PC-3 (cell line): ENCODE measurements around the gene P2RY2.

Source experiments
- EZH2 ChIP-seq: fragments of 300-600 bp; sonication (generic); IDR thresholded peaks from one replicate; pipeline ENCODE4 v1.6.1; 2017; ENCODE audit warnings: antibody characterized with exemption, mild to moderate bottlenecking, low read length; ENCODE audit not compliant: unreplicated experiment
- TF ChIP-seq, protein P1 (sequence below): fragments of 300-600 bp; sonication (generic); conservative IDR thresholded peaks from 2 replicates; pipeline ENCODE4 v1.5.1; 2017; ENCODE audit warnings: antibody characterized with exemption, low read depth, mild to moderate bottlenecking, low read length

DNA sequence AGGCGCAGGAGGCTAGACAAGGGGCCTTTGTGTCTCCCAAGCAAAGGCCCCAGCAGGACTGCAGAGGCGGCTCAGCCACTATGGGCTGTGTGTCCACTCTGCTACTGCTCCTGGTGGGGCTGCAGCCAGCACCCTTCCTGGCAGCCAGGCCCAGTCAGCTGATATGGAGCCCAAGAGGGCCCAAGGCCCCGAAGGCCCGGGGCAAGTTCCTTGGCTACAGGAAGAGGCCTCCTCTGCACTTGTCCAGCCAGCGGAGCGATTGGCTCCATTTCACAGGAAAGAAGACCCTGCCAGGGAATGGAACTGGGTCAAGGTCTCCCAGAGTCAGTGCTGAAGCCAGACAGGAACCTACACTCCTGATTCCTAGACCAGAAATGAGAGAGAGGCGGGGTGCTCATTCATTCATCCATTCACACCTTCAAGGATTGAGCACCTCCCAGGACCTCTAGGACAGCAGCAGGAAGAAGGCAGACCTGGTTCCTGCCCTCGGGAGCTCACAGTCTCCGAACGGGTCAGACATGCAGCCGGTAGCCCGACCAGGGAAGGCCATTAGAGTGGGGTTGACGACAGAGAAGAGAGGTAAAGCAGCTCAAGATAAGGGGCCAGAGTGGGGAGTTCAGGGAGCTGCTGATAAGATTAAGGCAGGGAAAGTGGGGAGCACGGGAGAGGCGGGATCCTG, 811 bp upstream of the P2RY2 start:
- TF ChIP-seq, protein P1, sequence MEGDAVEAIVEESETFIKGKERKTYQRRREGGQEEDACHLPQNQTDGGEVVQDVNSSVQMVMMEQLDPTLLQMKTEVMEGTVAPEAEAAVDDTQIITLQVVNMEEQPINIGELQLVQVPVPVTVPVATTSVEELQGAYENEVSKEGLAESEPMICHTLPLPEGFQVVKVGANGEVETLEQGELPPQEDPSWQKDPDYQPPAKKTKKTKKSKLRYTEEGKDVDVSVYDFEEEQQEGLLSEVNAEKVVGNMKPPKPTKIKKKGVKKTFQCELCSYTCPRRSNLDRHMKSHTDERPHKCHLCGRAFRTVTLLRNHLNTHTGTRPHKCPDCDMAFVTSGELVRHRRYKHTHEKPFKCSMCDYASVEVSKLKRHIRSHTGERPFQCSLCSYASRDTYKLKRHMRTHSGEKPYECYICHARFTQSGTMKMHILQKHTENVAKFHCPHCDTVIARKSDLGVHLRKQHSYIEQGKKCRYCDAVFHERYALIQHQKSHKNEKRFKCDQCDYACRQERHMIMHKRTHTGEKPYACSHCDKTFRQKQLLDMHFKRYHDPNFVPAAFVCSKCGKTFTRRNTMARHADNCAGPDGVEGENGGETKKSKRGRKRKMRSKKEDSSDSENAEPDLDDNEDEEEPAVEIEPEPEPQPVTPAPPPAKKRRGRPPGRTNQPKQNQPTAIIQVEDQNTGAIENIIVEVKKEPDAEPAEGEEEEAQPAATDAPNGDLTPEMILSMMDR = no peak
- no peak for TF ChIP-seq EZH2
